IPS-15b (cell line): ENCODE measurements around the gene RPL32.
"Not testable (repeated sequence)": the region's sequence is repeated elsewhere in the genome, so short reads cannot be mapped to it uniquely, and the experiment has no call there.

Experiments
- H3K27me3 ChIP-seq: one replicate; pipeline ENCODE4 v1.6.1; 2013; ENCODE audit warnings: low read length; ENCODE audit not compliant: control insufficient read depth, insufficient read depth
- H3K36me3 ChIP-seq: one replicate; pipeline ENCODE4 v1.6.1; 2013; ENCODE audit warnings: low read length; ENCODE audit not compliant: control insufficient read depth, insufficient read depth
- H3K4me1 ChIP-seq: one replicate; pipeline ENCODE4 v1.6.1; 2013; ENCODE audit warnings: mild to moderate bottlenecking, low read length; ENCODE audit not compliant: control insufficient read depth, insufficient read depth
- H3K4me3 ChIP-seq: one replicate; pipeline ENCODE4 v1.5.1; 2013; ENCODE audit warnings: low read depth, low read length
- H3K9ac ChIP-seq: one replicate; pipeline ENCODE4 v1.6.1; 2013; ENCODE audit warnings: low read depth, mild to moderate bottlenecking, low read length
- H3K9me3 ChIP-seq: one replicate; pipeline ENCODE4 v1.6.1; 2013; ENCODE audit warnings: mild to moderate bottlenecking, low read length; ENCODE audit not compliant: control insufficient read depth, insufficient read depth

RPL32 gene

GRCh38 chr3:12841149-12841969 lies at the start of gene RPL32:
Gene RPL32 (minus strand): TSS chr3:12841565. CDS start chr3:12840237, 1,328 bp downstream.
- Histone ChIP-seq H3K9me3 (peaks cover 4% of the 10 kb centered on the region), H3K27me3 (no peaks in the 10 kb centered on the region), H3K36me3 (peaks cover 37% of the 10 kb centered on the region), H3K4me1 (peaks cover 3% of the 10 kb centered on the region), H3K4me3 (peak within 1 kb of the TSS; percentile 98), H3K9ac (peak within 1 kb of the TSS; percentile 100)

- Histone ChIP-seq H3K27me3 (peaks cover 13% of the 10 kb centered on the region), H3K4me1 (no peaks in the 10 kb centered on the region)
These were observed 49.4 kb upstream of the RPL32 start for GRCh38 chr3:12890610-12891390.

GRCh38 chr3:12886736-12887135 lies 45.4 kb upstream of the RPL32 start:
- Histone ChIP-seq H3K27me3 (peaks cover 11% of the 10 kb centered on the region), H3K4me1 (no peaks in the 10 kb centered on the region), H3K9me3 (no peaks in the 10 kb centered on the region), H3K4me3 (no peak overlapping the region), H3K36me3 (no peaks in the 10 kb centered on the region), H3K9ac (no peak overlapping the region)

More at GRCh38 chr3:12890610-12891390, 49.4 kb upstream of the RPL32 start:
- Histone ChIP-seq H3K9ac (no peak overlapping the region), H3K4me3 (no peak overlapping the region), H3K9me3 (no peaks in the 10 kb centered on the region), H3K36me3 (no peaks in the 10 kb centered on the region)

- Histone ChIP-seq H3K4me3 (no peak overlapping the region), H3K9me3 (no peaks in the 10 kb centered on the region), H3K9ac (no peak overlapping the region), H3K4me1 (no peaks in the 10 kb centered on the region), H3K36me3 (no peaks in the 10 kb centered on the region), H3K27me3 (peaks cover 5% of the 10 kb centered on the region)
These were observed 44.8 kb upstream of the RPL32 start for GRCh38 chr3:12886106-12886679.

GRCh38 chr3:12885583-12885930 lies 44.2 kb upstream of the RPL32 start:
- H3K9me3 ChIP-seq = no peaks in the 10 kb centered on the region
- H3K36me3 ChIP-seq = no peaks in the 10 kb centered on the region
- H3K4me3 ChIP-seq = no peak overlapping the region
- no peak overlapping the region for H3K9ac ChIP-seq
- peaks cover 5% of the 10 kb centered on the region for H3K27me3 ChIP-seq
- no peaks in the 10 kb centered on the region for H3K4me1 ChIP-seq

GRCh38 chr3:12884790-12885582 lies 43.6 kb upstream of the RPL32 start:
- Histone ChIP-seq H3K4me3 (no peak overlapping the region), H3K4me1 (no peaks in the 10 kb centered on the region), H3K9ac (no peak overlapping the region), H3K27me3 (peaks cover 5% of the 10 kb centered on the region), H3K36me3 (no peaks in the 10 kb centered on the region), H3K9me3 (no peaks in the 10 kb centered on the region)

DNA sequence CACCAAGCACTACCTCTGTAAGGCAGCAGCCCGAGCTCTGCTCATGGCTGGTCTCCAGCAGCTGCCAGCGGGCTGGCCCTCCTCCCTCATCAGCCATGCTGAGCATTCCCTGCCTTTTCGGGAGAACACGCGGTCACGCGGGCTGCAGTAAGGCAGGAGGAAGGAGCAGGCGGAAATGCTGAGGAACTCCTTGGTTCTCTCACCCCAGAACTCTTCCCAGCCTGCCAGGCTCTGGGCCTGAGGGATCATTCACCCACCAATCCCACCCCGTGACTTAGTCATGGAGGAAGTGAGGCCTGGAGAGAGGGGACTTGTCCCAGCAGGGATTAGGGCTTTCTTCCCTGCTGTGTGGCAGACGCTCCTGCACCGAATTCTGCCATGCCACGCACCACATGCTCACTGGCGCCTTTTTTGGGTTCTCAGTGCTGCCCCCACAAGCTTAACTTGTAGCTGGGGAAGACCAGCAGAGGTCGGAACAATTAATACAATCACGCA lies 42.9 kb upstream of the RPL32 start:
- Histone ChIP-seq H3K9me3 (no peaks in the 10 kb centered on the region), H3K9ac (no peak overlapping the region), H3K27me3 (peaks cover 5% of the 10 kb centered on the region), H3K4me3 (no peak overlapping the region), H3K36me3 (no peaks in the 10 kb centered on the region), H3K4me1 (no peaks in the 10 kb centered on the region)

GRCh38 chr3:12882336-12883310 lies 41.3 kb upstream of the RPL32 start:
- Histone ChIP-seq H3K9ac (no peak overlapping the region), H3K36me3 (no peaks in the 10 kb centered on the region), H3K4me3 (no peak overlapping the region), H3K4me1 (no peaks in the 10 kb centered on the region), H3K27me3 (peaks cover 5% of the 10 kb centered on the region), H3K9me3 (no peaks in the 10 kb centered on the region)

- H3K4me3 ChIP-seq, H3K9me3 ChIP-seq, H3K9ac ChIP-seq, H3K4me1 ChIP-seq, H3K36me3 ChIP-seq: not testable (repeated sequence)
- H3K27me3 ChIP-seq = peaks cover 11% of the 10 kb centered on the region
These were observed 40.5 kb upstream of the RPL32 start for GRCh38 chr3:12881858-12882257.

DNA sequence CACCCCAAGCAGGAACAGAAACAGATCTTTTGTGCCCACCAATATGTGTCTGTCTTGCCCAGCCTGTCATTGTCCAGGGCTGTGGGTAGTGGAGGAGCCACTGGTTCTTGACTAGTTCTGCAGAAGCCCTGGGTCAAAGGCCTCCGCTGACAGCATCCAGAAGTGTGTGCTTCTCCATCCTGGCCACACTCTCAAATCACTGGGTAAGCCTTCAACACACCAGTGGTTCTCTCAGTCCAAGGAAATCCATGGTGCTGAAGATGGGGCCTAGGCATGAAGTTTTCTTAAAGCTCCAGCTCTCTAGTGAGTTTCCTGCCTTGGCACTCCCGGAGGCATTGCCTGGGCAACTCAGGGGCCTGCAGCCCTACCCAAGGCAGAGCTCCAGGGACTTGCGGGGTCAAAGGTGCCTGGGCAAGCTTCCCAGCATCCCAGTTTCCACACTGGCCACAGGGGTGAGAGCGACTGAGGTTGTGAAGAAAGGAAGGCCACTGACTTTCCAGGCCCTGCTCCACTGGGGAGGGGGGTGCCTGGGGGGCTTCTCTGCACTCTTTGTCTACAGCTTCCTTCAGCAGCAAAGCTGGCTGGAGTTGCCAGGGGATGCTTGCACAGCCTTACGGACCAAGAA lies 37.9 kb upstream of the RPL32 start:
- H3K36me3 ChIP-seq = no peaks in the 10 kb centered on the region
- no peak overlapping the region for H3K9ac ChIP-seq
- H3K9me3 ChIP-seq = no peaks in the 10 kb centered on the region
- no peak overlapping the region for H3K4me3 ChIP-seq
- H3K4me1 ChIP-seq = peaks cover 2% of the 10 kb centered on the region
- H3K27me3 ChIP-seq = peaks cover 14% of the 10 kb centered on the region
